Heart left ventricle (tissue), 16 donors: Measurements from ENCODE around the gene ADIPOR1. TPM values are rescaled to one million over a fixed set of nuclear protein-coding genes. Genes with fewer than 3 reads are reported as not detected.

ENCODE experiments used
- ATAC-seq, 4 donors: fragments of 200-7000 bp; cut with Tn5 transposase; one replicate each; pipeline ENCODE4 v1.9.1; 2020 to 2022; ENCODE audit warnings: moderate library complexity in 4 of 4, mild to moderate bottlenecking in 3 of 4, moderate number of reproducible peaks in 1 of 4
- DNase-seq, 5 donors: peaks; one replicate each; pipeline ENCODE4 v3.0.0-alpha.2; 2020
- H3K27ac ChIP-seq, 12 donors: fragments of 200-600 bp; sonication (generic) in 4 of 12; one replicate each; pipeline versions ENCODE4 v1.5.0 to v1.8.0; 2016 to 2022; ENCODE audit warnings: mild to moderate bottlenecking in 2 of 12
- H3K27me3 ChIP-seq, 9 donors: fragments of 200-600 bp; sonication (generic) in 2 of 9; one replicate each; pipeline versions ENCODE4 v1.5.1 to v1.8.0; 2016 to 2022; ENCODE audit warnings: mild to moderate bottlenecking in 3 of 9
- H3K36me3 ChIP-seq, 9 donors: fragments of 200-600 bp; sonication (generic) in 2 of 9; one replicate each; pipeline versions ENCODE4 v1.5.0 to v1.8.0; 2018 to 2022; ENCODE audit warnings: mild to moderate bottlenecking in 2 of 9
- H3K4me1 ChIP-seq, 12 donors: fragments of 200-600 bp; sonication (generic) in 4 of 12; one replicate each; pipeline versions ENCODE4 v1.5.0 to v1.8.0; 2016 to 2022; ENCODE audit warnings: mild to moderate bottlenecking in 3 of 12
- H3K4me3 ChIP-seq, 12 donors: fragments of 200-600 bp; sonication (generic) in 4 of 12; one replicate each; pipeline versions ENCODE4 v1.5.0 to v1.8.0; 2017 to 2022; ENCODE audit warnings: mild to moderate bottlenecking in 9 of 12, moderate library complexity in 4 of 12
- H3K9me3 ChIP-seq, 12 donors: fragments of 200-600 bp; sonication (generic) in 4 of 12; one replicate each; pipeline versions ENCODE4 v1.5.0 to v1.8.0; 2016 to 2022; ENCODE audit warnings: mild to moderate bottlenecking in 1 of 12
- CTCF ChIP-seq, 12 donors: fragments of 200-600 bp; sonication (generic) in 4 of 12; IDR thresholded peaks; one replicate each; pipeline versions ENCODE4 v1.5.0 to v1.8.0; 2018 to 2022; ENCODE audit warnings: antibody characterized with exemption in 12 of 12, mild to moderate bottlenecking in 5 of 12
- POLR2A ChIP-seq, 2 donors: fragments of 450-650 bp; IDR thresholded peaks; one replicate each; pipeline ENCODE4 v1.6.1; 2017; ENCODE audit warnings: antibody characterized with exemption in 2 of 2, mild to moderate bottlenecking in 2 of 2, moderate library complexity in 2 of 2
- WGBS, 4 donors: extraction: QIAGEN DNeasy Blood & Tissue Kit in 2 of 4; methylation state at CpG; one replicate each; pipeline versions ENCODE4 v1.1.5 to v1.1.7; 2013 to 2018; 5-methylcytosine and 5-hydroxymethylcytosine counted together
- intact Hi-C, 10 donors: fragments of 100-400 bp; cut with DNase I; formaldehyde crosslinking; loops; one replicate each; pipeline versions ENCODE4 v1.11.1 to v1.14.2; 2022
- polyA plus RNA-seq, 2 donors: library from polyadenylated mRNA; stranded (reverse); fragments of 200-250 nt; gene quantifications; one replicate each; pipeline ENCODE4 v1.2.3, GENCODE V29; 2013
- total RNA-seq, 9 donors: library from RNA; depleted of rRNA in 2 of 9; stranded (reverse); fragments of >200 nt in 2 of 9; fragmentation: NEBNext Ultra II Directional in 3 of 9; extraction: Animal tissue kit (Norgen Biotek cat#: 25700) in 3 of 9; gene quantifications; one replicate each; pipeline versions ENCODE4 v1.1.0 to v1.2.4, GENCODE V29; 2016 to 2023
- donor health status: ischemic (EF 13 %, LVEDD 7.1; RV severe dilation, severe dysfunction).
- donor health status: healthy with polysubstance abuse.
- donor health status: DM: no; HTN: yes; CAD: no.
- donor health status: DM: no; HTN: no; CAD: no.
- donor health status: ischemic (EF 25% LVEDD 6.9; RV normal size, moderate dysfunction).
- donor health status: ischemic (EF 25% LVEDD 5.7; RV mildly dilated, moderate dysfunction).
- donor health status: healthy.
- donor health status: DM: yes; HTN: yes; CAD: no.
- donor health status: ischemic (EF 35%, LVEDD 5.7; RV mildly dilated, moderate dysfunction).
- donor health status: nonischemic (EF 11% LVEDD 7.7; RV severe dilation, severe dysfunction).
- donor health status: DM: yes; HTN: yes; CAD: no.
- donor health status: PGD.
- donor health status: ischemic (EF 29% LVEDD 5.4; RV normal size, mild dysfunction).
- donor health status: nonischemic (EF 23%, LVEDD 6.1; RV moderate dilation, normal function).

The ADIPOR1 gene
- total and polyA plus RNA-seq, 11 donors = 57.4 to 155 (median 102) TPM

- intact Hi-C loops = loop anchor here in 1 of 10 donors (5.0 kb wide), 1 partner anchor 81 kb away; no protein-coding TSS in a partner anchor
- H3K27me3 ChIP-seq = no peaks in the 10 kb centered on the region
- no peaks in the 10 kb centered on the region for H3K36me3 ChIP-seq
- peaks cover 0 to 15% (median 5%) of the 10 kb centered on the region in 12 donors for H3K4me1 ChIP-seq
- H3K4me3 ChIP-seq = no peak overlapping the region
- no peak overlapping the region for H3K27ac ChIP-seq
- 82 to 89% (median 87%) methylated on average over 1 of the region's 1 CpG for WGBS, 4 donors
- DNase-seq = no peak
- ATAC-seq = no peak
- no peaks in the 10 kb centered on the region for H3K9me3 ChIP-seq
- TF ChIP-seq CTCF (IDR thresholded peaks at IDR 0.05) (no peak), POLR2A (IDR thresholded peaks at IDR 0.05) (no peak)
These were observed 44.8 kb upstream of the ADIPOR1 start for GRCh38 chr1:203002951-203003350.

GRCh38 chr1:203001986-203002385 is 43.9 kb upstream of the ADIPOR1 start:
- no peak for DNase-seq
- Histone ChIP-seq H3K4me3 (no peak overlapping the region), H3K9me3 (no peaks in the 10 kb centered on the region), H3K27me3 (no peaks in the 10 kb centered on the region), H3K4me1 (peaks cover 0 to 14% (median 3%) of the 10 kb centered on the region in 12 donors), H3K36me3 (no peaks in the 10 kb centered on the region), H3K27ac (no peak overlapping the region)
- WGBS, 4 donors = 73 to 77% (median 75%) methylated on average over 9 of the region's 9 CpGs
- TF ChIP-seq POLR2A (IDR thresholded peaks at IDR 0.05) = no peak
- TF ChIP-seq CTCF (IDR thresholded peaks at IDR 0.05) = no peak
- ATAC-seq = no peak
- intact Hi-C loops = loop anchor here in 2 of 10 donors (2.0 to 5.0 kb wide), 2 partner anchors 75 to 80 kb away; partner anchors contain the start of gene KLHL12 (in 1 of the 2)

- Histone ChIP-seq H3K4me1 (peaks cover 0 to 13% (median 0%) of the 10 kb centered on the region in 12 donors), H3K4me3 (no peak overlapping the region), H3K27ac (no peak overlapping the region), H3K27me3 (peaks cover 0 to 13% (median 0%) of the 10 kb centered on the region in 9 donors), H3K36me3 (no peaks in the 10 kb centered on the region), H3K9me3 (no peaks in the 10 kb centered on the region)
- no peak for ATAC-seq
- TF ChIP-seq POLR2A (IDR thresholded peaks at IDR 0.05) (no peak), CTCF (IDR thresholded peaks at IDR 0.05) (no peak)
- intact Hi-C loops = loop anchor here in 2 of 10 donors (2.0 to 5.0 kb wide), 2 partner anchors 74 to 78 kb away; partner anchors contain the start of gene KLHL12 (in 1 of the 2)
- no peak for DNase-seq
- 86 to 94% (median 86%) methylated on average over 3 of the region's 3 CpGs for WGBS, 4 donors
These were observed 42.3 kb upstream of the ADIPOR1 start for GRCh38 chr1:203000217-203000944.
